Left lobe of liver (tissue), 2 donors: ENCODE data around the gene RADIL. TPM values are rescaled to one million over a fixed set of nuclear protein-coding genes. Genes with fewer than 3 reads are reported as not detected.

Source experiments
- ATAC-seq: fragments of 200-7000 bp; cut with Tn5 transposase; one replicate; pipeline ENCODE4 v1.9.1; 2020; ENCODE audit warnings: mild to moderate bottlenecking, moderate library complexity
- DNase-seq: peaks from one replicate; pipeline ENCODE4 v3.0.0-alpha.2; 2020; ENCODE audit warnings: low spot score
- total RNA-seq: library from RNA; stranded (reverse); gene quantifications from one replicate; pipeline ENCODE4 v1.2.1, GENCODE V29; 2021
- donor health status: DM: no; HTN: no; CAD: no; lungs with moderate emphysema.
- donor health status: DM: no; HTN: yes; CAD: no.

Gene RADIL
- total RNA-seq, 1 donor from 2014 or later = 0.40 TPM

- DNase-seq (no peak), ATAC-seq (no peak)
Measured at GRCh38 chr7:4832711-4833110, 50.8 kb downstream of the RADIL start.

DNA sequence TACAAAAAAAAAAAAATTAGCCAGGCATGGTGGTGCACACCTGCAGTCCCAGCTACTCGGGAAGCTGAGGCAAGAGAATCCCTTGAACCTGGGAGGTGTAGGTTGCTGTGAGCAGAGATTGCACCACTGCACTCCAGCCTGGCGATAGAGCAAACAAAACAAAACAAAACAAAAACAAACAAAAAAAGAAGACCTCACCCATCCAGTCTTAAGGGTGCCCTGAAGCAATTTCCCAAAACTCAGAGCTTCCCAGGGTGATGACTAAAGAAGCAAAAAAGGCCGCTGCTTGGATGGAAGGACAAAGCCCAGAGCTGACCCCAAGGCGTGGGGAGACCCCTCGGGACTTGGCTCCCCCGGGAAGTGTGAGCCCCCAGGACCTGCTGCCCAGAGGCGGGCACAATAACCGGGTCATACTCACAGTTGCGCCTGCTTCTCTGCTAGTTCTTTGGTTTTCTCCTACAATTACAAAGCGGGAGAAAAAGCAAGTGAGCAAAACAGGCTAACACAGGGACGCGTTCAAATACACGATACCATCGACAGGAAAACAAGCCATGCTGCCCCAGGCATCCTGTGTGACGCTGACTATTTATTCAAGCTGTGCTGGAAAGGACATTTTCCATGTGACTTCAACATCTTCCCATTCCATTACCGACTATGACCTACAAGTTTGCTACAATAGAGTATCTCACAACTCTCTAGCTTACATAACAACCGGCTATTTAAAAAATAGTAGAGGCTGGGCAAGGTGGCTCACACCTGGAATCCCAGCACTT is 51.6 kb downstream of the RADIL start:
- ATAC-seq = no peak
- DNase-seq = no peak

GRCh38 chr7:4830176-4830575 is 53.3 kb downstream of the RADIL start:
- no peak for DNase-seq

GRCh38 chr7:4828720-4829383 is 54.7 kb downstream of the RADIL start:
- DNase-seq = no peak
- no peak for ATAC-seq

More at GRCh38 chr7:4830176-4830575, 53.3 kb downstream of the RADIL start:
- ATAC-seq = peak; percentile 94

DNA sequence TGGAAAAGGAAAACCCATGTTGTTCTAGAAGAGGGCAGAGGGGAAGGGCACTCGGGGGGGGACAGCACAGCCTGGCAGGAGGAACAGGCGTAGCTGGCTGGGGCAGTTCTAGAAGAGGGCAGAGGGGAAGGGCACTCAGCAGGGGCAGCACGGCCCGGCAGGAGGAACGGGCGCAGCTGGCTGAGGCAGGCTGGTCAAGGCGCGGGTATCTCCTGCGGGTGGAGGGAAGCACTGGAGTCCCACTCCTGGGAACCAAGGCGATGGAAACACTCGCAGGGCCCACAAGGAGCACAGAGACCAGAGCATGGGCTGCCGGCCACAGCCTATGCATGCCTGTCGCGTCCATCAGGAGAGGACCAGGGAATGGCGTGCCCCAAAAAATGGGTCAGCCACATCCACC is 58.4 kb downstream of the RADIL start:
- no peak for ATAC-seq
- DNase-seq = no peak

- DNase-seq = no peak
- ATAC-seq = no peak
Measured at GRCh38 chr7:4824120-4824775, 59.3 kb downstream of the RADIL start.

GRCh38 chr7:4823441-4824119 is 59.9 kb downstream of the RADIL start:
- ATAC-seq (no peak), DNase-seq (no peak)

GRCh38 chr7:4822677-4823076 is 60.8 kb downstream of the RADIL start:
- DNase-seq (no peak), ATAC-seq (no peak)

DNA sequence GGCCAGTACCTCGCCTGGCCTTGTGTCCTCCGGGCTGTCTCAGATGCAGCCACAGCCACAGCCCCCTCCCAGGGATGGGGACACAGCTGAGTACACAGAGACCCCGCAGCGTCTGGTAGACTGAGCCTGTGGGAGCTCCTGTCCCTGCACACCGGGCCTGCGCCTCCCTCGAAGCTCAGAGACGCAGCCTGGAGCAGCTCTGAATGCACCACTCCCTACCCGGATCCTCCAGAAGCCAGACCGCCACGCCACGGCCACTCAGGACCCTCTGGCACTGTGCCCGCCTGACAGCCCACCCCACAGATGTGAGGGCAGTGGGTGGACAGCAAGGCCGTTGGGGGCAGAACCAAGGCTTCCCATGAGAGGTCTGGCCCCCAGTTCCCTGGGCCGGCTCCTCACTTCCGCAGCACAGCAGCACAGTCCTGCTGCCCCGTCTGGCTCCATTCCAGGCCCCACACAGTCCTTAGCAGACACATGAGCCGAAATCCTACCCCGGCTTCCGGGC is 62.5 kb downstream of the RADIL start:
- no peak for ATAC-seq
- no peak for DNase-seq

- no peak for ATAC-seq
- DNase-seq = no peak
Measured at GRCh38 chr7:4820405-4820966, 63.0 kb downstream of the RADIL start.

DNA sequence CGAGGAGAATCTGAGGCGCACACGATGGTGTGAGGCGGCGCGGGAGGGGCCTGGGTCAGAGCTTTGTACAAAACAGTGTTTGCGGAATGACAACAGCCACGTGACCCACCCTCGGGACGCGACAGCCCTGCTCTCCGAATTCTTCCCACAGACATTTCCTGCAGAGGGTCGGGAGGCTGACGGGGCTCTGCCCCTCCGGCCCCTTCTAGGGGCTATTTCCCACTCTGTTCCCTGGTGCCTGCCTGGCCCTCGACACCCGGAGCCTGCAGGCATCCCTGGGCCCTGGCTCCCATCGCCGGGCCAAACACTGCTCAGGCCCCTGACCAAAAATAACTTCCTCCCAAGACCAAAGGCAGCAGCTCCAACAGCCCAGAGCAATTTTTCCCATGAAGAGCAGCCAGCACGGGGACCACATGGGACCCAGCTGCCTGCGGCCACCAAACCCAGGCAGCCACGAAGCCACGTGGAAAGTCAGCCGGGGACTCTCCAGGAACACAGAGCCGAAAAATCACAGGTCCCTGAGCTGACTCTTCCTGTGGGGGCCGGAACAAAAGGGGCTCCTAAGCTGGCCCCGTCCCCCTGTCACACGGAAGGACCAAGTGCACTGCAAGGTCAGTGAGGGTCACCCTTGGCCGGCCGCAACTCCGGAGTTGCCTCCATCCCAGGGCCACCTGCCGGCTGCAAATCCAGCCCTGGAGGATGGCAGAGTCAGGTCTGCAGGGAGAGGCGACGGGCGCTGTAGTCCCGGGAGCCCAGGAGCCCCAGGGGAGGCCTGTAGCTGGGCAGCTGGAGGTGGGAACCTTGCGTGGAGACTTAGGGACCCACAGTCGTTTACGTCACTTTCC is 63.7 kb downstream of the RADIL start:
- DNase-seq = no peak
- no peak for ATAC-seq

DNA sequence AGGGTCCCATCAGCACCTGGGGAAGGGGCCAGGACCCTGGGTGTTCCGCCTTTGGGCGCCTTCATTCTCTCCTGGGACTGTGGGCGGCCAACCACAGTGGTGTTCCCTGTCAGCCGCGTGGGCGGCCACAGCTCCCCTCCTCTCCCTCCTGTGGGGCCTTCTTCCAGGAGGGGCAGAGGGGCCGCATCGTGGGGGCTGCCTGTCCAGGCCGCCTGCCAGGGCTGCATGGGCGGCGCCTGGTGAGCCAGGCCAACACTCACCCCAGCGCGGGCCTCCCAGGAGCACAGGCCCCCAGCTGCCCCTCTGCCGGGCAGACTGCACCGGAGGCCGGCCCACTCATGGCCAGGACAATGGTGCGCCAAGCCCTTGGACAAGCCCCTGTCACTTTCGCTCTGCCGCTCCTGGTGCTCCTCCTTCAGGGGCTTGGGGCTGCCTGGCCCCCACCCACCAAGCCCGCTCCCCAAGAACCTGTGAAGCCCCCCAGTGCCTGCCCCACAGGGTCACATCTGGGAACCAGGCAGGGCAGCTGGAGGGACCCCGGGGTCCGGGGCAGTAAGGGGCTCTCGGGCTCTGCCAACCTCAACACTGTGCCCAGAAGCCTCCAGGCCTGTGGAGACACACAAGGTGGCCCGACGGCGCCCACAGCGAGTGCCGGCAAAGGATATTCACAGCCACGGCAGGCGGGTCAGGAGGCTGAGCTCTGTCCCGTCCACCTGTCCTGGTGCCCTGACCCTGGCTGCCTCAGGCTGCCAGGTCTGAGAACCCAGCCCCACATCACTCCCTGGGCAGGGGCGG is 65.3 kb downstream of the RADIL start:
- no peak for ATAC-seq
- no peak for DNase-seq

DNA sequence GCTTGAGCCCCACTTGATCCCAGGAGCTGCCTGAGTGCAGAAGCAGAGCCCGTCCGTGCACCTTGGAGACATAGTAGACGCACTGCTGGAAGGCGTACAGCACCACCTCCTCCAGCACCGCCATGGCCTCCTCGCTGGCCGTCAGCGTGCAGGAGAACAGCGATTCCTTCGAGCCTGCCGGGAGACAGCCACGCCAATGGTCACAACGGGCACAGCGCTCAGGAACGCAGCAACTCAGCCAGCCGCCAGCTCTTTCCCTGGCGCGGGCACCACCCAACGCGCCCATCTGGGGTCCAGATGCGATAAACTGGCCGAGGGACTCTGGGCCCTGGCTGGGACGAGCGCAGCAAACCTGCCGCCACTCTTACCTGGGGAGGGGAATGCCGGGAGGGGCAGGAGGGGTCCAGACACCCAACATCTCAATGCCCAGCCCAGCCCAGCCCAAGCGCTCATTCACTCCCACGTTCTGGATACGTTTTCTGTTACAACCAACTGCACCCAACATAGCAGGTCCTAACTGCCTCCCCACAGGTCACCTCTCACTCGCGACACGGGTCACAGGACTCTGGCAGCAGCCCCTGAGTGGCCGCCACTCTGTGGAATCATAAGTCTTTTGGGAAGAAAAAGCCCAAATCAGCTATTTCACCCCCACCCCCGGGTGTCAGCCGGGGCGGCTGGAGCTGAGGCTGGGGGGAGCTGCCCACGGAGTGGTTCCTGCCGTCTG is 66.2 kb downstream of the RADIL start:
- ATAC-seq (no peak), DNase-seq (no peak)

GRCh38 chr7:4816419-4817080 is 67.0 kb downstream of the RADIL start:
- DNase-seq (no peak), ATAC-seq (no peak)

DNA sequence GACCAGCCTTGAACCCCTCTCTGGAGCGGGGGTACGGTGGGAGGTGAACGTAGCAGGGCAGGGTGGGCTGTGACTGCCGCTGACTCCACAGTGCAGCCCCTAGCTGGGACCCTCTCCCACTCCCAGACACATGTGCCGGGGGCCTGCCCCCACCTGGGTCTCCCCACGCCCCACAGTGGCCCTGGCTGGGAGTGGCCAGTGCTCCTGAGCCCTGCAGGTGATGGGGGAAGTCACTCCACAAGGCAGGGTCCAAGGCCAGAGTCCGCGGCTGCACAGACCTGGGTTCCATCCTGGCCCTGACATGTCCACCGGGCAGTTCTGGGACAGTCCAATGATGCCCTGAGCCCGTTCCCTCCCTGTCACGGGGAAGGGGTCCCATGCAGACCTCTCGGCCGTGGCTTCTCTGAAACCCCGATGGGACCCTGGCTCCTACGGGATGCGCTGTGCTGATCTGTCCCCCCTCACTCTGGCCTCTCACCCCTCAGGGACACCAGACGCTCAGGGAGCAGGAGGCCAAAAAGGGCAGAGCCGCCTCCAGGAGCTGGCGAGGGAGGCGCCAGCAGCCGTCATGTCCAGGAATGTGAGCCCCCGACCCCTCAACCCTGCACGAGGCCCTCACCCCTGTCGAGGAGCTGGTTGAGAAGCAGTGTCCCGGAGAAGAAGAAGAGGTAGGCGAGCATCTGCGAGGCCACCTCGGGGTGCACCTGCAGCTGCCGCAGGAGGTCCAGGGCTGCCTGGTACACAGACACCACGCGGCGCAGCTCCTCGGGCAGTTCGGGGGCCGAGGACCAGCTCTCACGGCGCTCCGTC is 67.7 kb downstream of the RADIL start:
- ATAC-seq (no peak), DNase-seq (no peak)

- ATAC-seq (no peak), DNase-seq (no peak)
Measured at GRCh38 chr7:4815121-4815520, 68.4 kb downstream of the RADIL start.

- ATAC-seq (no peak), DNase-seq (no peak)
Measured at GRCh38 chr7:4814433-4814832, 69.1 kb downstream of the RADIL start.
